Erythroblast (primary cell): Measurements from ENCODE around the gene FBXL16.

Source experiments
- GATA1 ChIP-seq: IDR thresholded peaks from 2 replicates; pipeline ENCODE4 v1.6.1; 2011; ENCODE audit warnings: low read depth, mild to moderate bottlenecking, control low read depth, low read length, moderate library complexity
- POLR2A ChIP-seq: IDR thresholded peaks from 2 replicates; pipeline ENCODE4 v1.6.1; 2011; ENCODE audit warnings: mild to moderate bottlenecking, low read length

GRCh38 chr16:710500-711075 is 5.0 kb upstream of the FBXL16 start:
- TF ChIP-seq POLR2A (no peak), GATA1 (no peak)
